A673 (cell line): Measurements from ENCODE around the gene RFX5.

Source experiments
- EZH2 ChIP-seq: fragments of 200-600 bp; sonication (generic); IDR thresholded peaks from 2 replicates; pipeline ENCODE4 v1.6.1; 2017; ENCODE audit warnings: borderline replicate concordance, low read depth, mild to moderate bottlenecking, mixed read lengths, antibody characterized with exemption, low read length; ENCODE audit not compliant: poor library complexity, severe bottlenecking
- TF ChIP-seq, protein P1 (sequence below): fragments of 300-800, 200-600 bp; sonication (generic); conservative IDR thresholded peaks from 2 replicates; pipeline ENCODE4 v1.5.1; 2017; ENCODE audit warnings: low read depth, mild to moderate bottlenecking, antibody characterized with exemption, low read length, moderate library complexity, mixed read lengths

GRCh38 chr1:151369621-151370048 lies 22.6 kb upstream of the RFX5 start:
- TF ChIP-seq, protein P1, sequence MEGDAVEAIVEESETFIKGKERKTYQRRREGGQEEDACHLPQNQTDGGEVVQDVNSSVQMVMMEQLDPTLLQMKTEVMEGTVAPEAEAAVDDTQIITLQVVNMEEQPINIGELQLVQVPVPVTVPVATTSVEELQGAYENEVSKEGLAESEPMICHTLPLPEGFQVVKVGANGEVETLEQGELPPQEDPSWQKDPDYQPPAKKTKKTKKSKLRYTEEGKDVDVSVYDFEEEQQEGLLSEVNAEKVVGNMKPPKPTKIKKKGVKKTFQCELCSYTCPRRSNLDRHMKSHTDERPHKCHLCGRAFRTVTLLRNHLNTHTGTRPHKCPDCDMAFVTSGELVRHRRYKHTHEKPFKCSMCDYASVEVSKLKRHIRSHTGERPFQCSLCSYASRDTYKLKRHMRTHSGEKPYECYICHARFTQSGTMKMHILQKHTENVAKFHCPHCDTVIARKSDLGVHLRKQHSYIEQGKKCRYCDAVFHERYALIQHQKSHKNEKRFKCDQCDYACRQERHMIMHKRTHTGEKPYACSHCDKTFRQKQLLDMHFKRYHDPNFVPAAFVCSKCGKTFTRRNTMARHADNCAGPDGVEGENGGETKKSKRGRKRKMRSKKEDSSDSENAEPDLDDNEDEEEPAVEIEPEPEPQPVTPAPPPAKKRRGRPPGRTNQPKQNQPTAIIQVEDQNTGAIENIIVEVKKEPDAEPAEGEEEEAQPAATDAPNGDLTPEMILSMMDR = no peak
- TF ChIP-seq EZH2 = no peak
